Esophagus squamous epithelium (tissue), 5 donors: Measurements from ENCODE around the gene ARMC9. TPM values are rescaled to one million over a fixed set of nuclear protein-coding genes. Genes with fewer than 3 reads are reported as not detected.

Source experiments
- DNase-seq: peaks from one replicate; lab custom pipeline; 2025; lab: John Stamatoyannopoulos, UW
- H3K27ac ChIP-seq, 4 donors: fragments of 200-600 bp; sonication (generic); one replicate each; pipeline ENCODE4 v1.5.1; 2016 to 2019; ENCODE audit warnings: mild to moderate bottlenecking in 1 of 4
- H3K27me3 ChIP-seq, 4 donors: fragments of 200-600 bp; sonication (generic); 1 replicate in 3 of 4; 2 replicates in 1 of 4; pipeline versions ENCODE4 v1.5.1 to v1.6.0; 2017 to 2021; ENCODE audit warnings: antibody characterized with exemption in 1 of 4
- H3K36me3 ChIP-seq, 3 donors: fragments of 200-600 bp; sonication (generic); one replicate each; pipeline ENCODE4 v1.5.1; 2016 to 2019
- H3K4me1 ChIP-seq, 3 donors: fragments of 200-600 bp; sonication (generic); one replicate each; pipeline ENCODE4 v1.5.1; 2017 to 2019
- H3K4me3 ChIP-seq, 4 donors: fragments of 200-600 bp; sonication (generic); 1 replicate in 3 of 4; 2 replicates in 1 of 4; pipeline ENCODE4 v1.5.1; 2016 to 2019; ENCODE audit warnings: mild to moderate bottlenecking in 2 of 4, moderate library complexity in 1 of 4
- H3K9me3 ChIP-seq, 3 donors: fragments of 200-600 bp; sonication (generic); one replicate each; pipeline ENCODE4 v1.5.1; 2016 to 2019
- CTCF ChIP-seq, 6 experiments: fragments of 450-650 bp in 4 of 6; fragments of 200-600 bp in 2 of 6; sonication (generic) in 2 of 6; IDR thresholded peaks; one replicate each; pipeline ENCODE4 v1.5.1; 2016 to 2019; ENCODE audit warnings: antibody characterized with exemption in 6 of 6, mild to moderate bottlenecking in 4 of 6, moderate library complexity in 4 of 6
- POLR2A ChIP-seq, 4 donors: fragments of 450-650 bp; IDR thresholded peaks; one replicate each; pipeline ENCODE4 v1.6.1; 2017; ENCODE audit warnings: antibody characterized with exemption in 4 of 4, mild to moderate bottlenecking in 4 of 4, moderate library complexity in 3 of 4
- WGBS, 2 donors: methylation state at CpG; one replicate each; pipeline ENCODE4 v1.1.5; 2018; 5-methylcytosine and 5-hydroxymethylcytosine counted together
- intact Hi-C: fragments of 100-400 bp; cut with DNase I; formaldehyde crosslinking; loops from one replicate; pipeline ENCODE4 v1.15.0; 2022
- total RNA-seq, 4 donors: library from RNA; depleted of rRNA; stranded (reverse); fragments of >200 nt; gene quantifications; one replicate each; pipeline ENCODE4 v1.1.0, GENCODE V29; 2016
- donor health status: DM: yes; HTN: yes; CAD: no.

Gene ARMC9
- total RNA-seq, 4 donors from 2014 or later: 2.1 to 13.9 (median 3.9) TPM

DNA sequence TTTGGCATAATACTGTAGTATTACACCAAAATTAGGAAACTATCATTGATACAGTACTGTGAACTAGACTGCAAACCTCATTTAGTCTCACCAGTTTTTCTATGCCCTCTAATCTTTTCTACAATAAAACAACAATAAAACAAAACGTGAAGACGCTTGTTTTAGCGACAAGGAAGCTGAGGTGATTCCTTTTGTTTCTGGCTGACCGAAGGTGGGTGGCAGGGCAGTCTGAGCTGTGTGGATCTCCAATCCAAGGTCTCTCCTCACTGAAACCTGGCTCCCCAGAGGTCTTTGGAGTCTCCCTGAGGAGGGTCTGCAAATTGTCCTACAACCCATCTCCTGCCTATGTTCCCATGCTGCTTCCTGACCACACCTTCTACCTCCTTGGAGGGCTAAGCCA is 59.3 kb downstream of the ARMC9 start:
- Histone ChIP-seq H3K9me3 (no peaks in the 10 kb centered on the region), H3K36me3 (peaks cover 0 to 22% (median 0%) of the 10 kb centered on the region in 3 donors), H3K4me3 (no peak overlapping the region), H3K4me1 (no peaks in the 10 kb centered on the region), H3K27ac (no peak overlapping the region), H3K27me3 (no peaks in the 10 kb centered on the region)
- no peak for DNase-seq
- intact Hi-C loops: no loop called here
- TF ChIP-seq POLR2A (IDR thresholded peaks at IDR 0.05): no peak
- TF ChIP-seq CTCF (IDR thresholded peaks at IDR 0.05): no peak
- 85 to 86% methylated on average over 4 of the region's 4 CpGs for WGBS, 2 donors

DNA sequence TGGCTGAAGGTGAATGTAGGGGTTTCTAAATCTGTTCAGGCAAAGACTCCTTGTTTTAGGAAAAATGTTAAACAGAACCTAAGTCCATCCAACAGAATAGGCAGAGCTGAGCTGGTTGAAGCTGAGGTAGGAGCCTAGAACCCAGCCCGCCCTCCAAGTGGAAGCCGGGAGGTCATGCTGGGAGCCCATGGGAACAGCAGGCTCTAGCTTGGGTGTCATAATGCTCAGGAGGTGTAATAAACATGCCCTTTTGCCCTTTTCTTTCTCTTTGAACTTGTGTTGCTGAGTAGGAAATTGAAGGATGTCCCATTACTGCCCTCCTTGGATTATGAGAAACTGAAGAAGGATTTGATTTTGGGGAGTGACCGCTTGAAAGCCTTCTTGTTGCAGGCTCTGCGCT is 60.3 kb downstream of the ARMC9 start:
- Histone ChIP-seq H3K9me3 (no peaks in the 10 kb centered on the region), H3K4me3 (no peak overlapping the region), H3K4me1 (no peaks in the 10 kb centered on the region), H3K27ac (no peak overlapping the region), H3K27me3 (no peaks in the 10 kb centered on the region), H3K36me3 (peaks cover 0 to 31% (median 0%) of the 10 kb centered on the region in 3 donors)
- intact Hi-C loops: no loop called here
- no peak for DNase-seq
- WGBS, 2 donors: 100% methylated on average over 2 to 4 of the region's 4 CpGs
- TF ChIP-seq POLR2A (IDR thresholded peaks at IDR 0.05): no peak
- no peak for TF ChIP-seq CTCF (IDR thresholded peaks at IDR 0.05)

DNA sequence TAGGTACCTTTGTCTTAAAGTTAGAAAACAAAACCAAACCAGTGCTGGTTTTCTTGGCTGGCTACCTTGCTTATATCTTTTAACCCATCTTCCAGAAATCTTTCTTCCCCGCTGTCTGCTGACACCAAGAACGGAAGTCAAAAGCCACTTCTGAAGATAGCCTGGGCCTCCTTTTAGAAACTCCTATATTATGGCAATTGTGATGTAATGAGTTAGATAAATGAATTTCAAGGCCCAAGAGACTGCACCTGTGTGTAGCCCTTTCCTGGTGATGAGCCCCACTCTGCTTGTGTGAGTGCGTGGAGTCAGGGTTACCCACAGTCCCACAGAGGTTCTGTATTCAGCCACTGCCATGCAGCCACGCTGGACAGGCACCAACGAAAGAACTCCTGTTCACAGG is 60.7 kb downstream of the ARMC9 start:
- Histone ChIP-seq H3K4me3 (no peak overlapping the region), H3K27me3 (no peaks in the 10 kb centered on the region), H3K27ac (no peak overlapping the region), H3K36me3 (peaks cover 0 to 31% (median 0%) of the 10 kb centered on the region in 3 donors), H3K4me1 (no peaks in the 10 kb centered on the region), H3K9me3 (no peaks in the 10 kb centered on the region)
- intact Hi-C loops: no loop called here
- WGBS, 2 donors: 88 to 95% methylated on average over 4 to 5 of the region's 5 CpGs
- TF ChIP-seq CTCF (IDR thresholded peaks at IDR 0.05) (no peak), POLR2A (IDR thresholded peaks at IDR 0.05) (no peak)
- DNase-seq: no peak

- no peaks in the 10 kb centered on the region for H3K4me1 ChIP-seq
- no peaks in the 10 kb centered on the region for H3K27me3 ChIP-seq
- no peak overlapping the region for H3K27ac ChIP-seq
- WGBS, 2 donors: 74% methylated on average over 9 to 15 of the region's 15 CpGs
- intact Hi-C loops: no loop called here
- H3K36me3 ChIP-seq: peaks cover 0 to 31% (median 0%) of the 10 kb centered on the region in 3 donors
- no peaks in the 10 kb centered on the region for H3K9me3 ChIP-seq
- no peak overlapping the region for H3K4me3 ChIP-seq
- no peak for DNase-seq
- TF ChIP-seq POLR2A (IDR thresholded peaks at IDR 0.05) (no peak), CTCF (IDR thresholded peaks at IDR 0.05) (no peak)
Measured at GRCh38 chr2:231260442-231261208, 62.2 kb downstream of the ARMC9 start.

DNA sequence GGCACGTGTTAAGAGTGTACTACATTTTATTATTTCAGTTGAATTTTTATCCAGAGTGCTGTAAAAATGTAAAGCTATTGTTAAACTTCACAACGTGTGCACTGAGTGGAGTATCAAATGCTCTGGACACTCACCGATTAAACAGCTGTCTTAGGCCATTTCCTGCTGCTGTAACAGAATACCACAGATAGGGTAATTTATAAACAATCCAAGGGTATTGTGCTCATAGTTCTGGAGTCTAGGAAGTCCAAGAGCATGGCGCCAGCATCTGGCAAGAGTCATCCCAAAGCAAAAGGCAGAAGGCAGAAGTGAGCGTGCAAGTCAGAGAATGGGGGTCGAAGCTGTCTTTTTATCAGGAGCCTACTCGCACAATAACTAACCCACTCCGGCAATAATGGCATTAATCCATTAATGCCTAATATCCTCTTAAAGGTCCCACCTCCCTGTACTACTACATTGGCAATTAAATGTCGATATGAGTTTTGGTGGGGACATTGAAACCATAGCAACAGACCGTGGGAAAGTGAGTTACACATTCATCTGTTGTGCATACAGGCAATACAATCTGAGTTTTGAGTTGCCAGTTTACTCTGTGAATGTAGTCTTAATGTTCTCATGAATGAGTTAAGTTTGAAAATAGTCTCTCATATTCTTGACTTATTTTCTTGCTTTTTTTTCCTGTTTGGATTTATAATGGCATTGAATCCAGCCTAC is 64.8 kb downstream of the ARMC9 start:
- TF ChIP-seq CTCF (IDR thresholded peaks at IDR 0.05) (no peak), POLR2A (IDR thresholded peaks at IDR 0.05) (no peak)
- no peak for DNase-seq
- intact Hi-C loops: no loop called here
- WGBS, 2 donors: 85 to 89% methylated on average over 10 of the region's 10 CpGs
- Histone ChIP-seq H3K4me1 (no peaks in the 10 kb centered on the region), H3K27me3 (no peaks in the 10 kb centered on the region), H3K36me3 (peaks cover 0 to 30% (median 0%) of the 10 kb centered on the region in 3 donors), H3K27ac (no peak overlapping the region), H3K4me3 (no peak overlapping the region), H3K9me3 (no peaks in the 10 kb centered on the region)
